ENCODE data around the gene ATP1A1.

GRCh38 chr1:116323491-116323890 is 49.6 kb upstream of the ATP1A1 start:
- TF ChIP-seq CTCF (IDR thresholded peaks at IDR 0.05; ENCODE audit: low read depth, low read length, missing input control) (no peak), ZBTB33 (IDR thresholded peaks at IDR 0.05) (no peak), EGR1 (IDR thresholded peaks at IDR 0.05; ENCODE audit: low read depth in 2 of 2) (no peak), REST (IDR thresholded peaks at IDR 0.05) (no peak), JUND (IDR thresholded peaks at IDR 0.05) (no peak), YY1 (IDR thresholded peaks at IDR 0.05) (peak; percentile 7), ATF3 (IDR thresholded peaks at IDR 0.05) (no peak), MAX (IDR thresholded peaks at IDR 0.05) (no peak)
